ENCODE data around the gene FMN1. TPM values are rescaled to one million over a fixed set of nuclear protein-coding genes. Genes with fewer than 3 reads are reported as not detected.

The FMN1 gene
- polyA plus RNA-seq, 2 of the 4 experiments (the other 2 are of a cell fraction), result 0.53 to 2.2 TPM

GRCh38 chr15:32716915-32717425 lies 477.5 kb downstream of the FMN1 start:
- Histone ChIP-seq H3K4me2 (peak overlapping the region; percentile 90), H3K4me1 (peaks cover 11% of the 10 kb centered on the region; the same call in 1 of the 3 replicates), H3K4me3 (peak overlapping the region; percentile 41), H3K27ac (peak overlapping the region in 1 of 2 experiments; percentile 74; a peak in 1 of 6 replicates), H3K9me3 (peaks cover 4% of the 10 kb centered on the region; the same call in 1 of the 3 replicates)
- POLR2A ChIA-PET, result no interaction called here
- no peak for ATAC-seq
- TF ChIP-seq RAD21 (conservative IDR thresholded peaks at IDR 0.05 in 1 of 2, IDR thresholded peaks at IDR 0.05 in 1 of 2) (no peak), POLR2A (IDR thresholded peaks at IDR 0.05; ENCODE audit: low read length) (no peak), JUNB (IDR thresholded peaks at IDR 0.05) (no peak), MAX (IDR thresholded peaks at IDR 0.05) (no peak; the same call in 1 of the 2 replicates), HEYL (CRISPR knock-in tag; IDR thresholded peaks at IDR 0.05) (no peak), ELK1 (IDR thresholded peaks at IDR 0.05; ENCODE audit: low read depth, low read length) (no peak), NFE2L2 (conservative IDR thresholded peaks at IDR 0.05; ENCODE audit: low read length) (no peak), CTCF (IDR thresholded peaks at IDR 0.05) (no peak), TFCP2L1 (CRISPR knock-in tag; IDR thresholded peaks at IDR 0.05) (no peak), BHLHE40 (IDR thresholded peaks at IDR 0.05; ENCODE audit: low read depth, low read length) (no peak), ZC3H11A (IDR thresholded peaks at IDR 0.05) (no peak), RNF2 (IDR thresholded peaks at IDR 0.05; ENCODE audit: borderline replicate concordance, low read depth) (no peak), HES2 (IDR thresholded peaks at IDR 0.05) (no peak), RCOR1 (IDR thresholded peaks at IDR 0.05; ENCODE audit: low read depth, low read length) (no peak), FOSB (CRISPR knock-in tag; IDR thresholded peaks at IDR 0.05) (no peak), PHF8 (IDR thresholded peaks at IDR 0.05; ENCODE audit: borderline replicate concordance, low read depth) (no peak), KDM1A (IDR thresholded peaks at IDR 0.05; ENCODE audit: low read depth) (no peak), JUN (IDR thresholded peaks at IDR 0.05) (no peak), EHF (CRISPR knock-in tag; IDR thresholded peaks at IDR 0.05) (no peak)
- WGBS (ENCODE audit: missing lambda C conversion rate), result 87% methylated on average over 21 of the region's 21 CpGs
- DNase-seq (ENCODE audit: low read depth in 1 of 2, low spot score in 1 of 2), result no peak
- CTCF ChIA-PET, result interaction anchor here (1.2 kb wide), 1 partner anchor 15 kb away, joined by 4 read pairs; no protein-coding TSS in a partner anchor
- FAIRE-seq, result no peak

GRCh38 chr15:32716216-32716914 lies 478.1 kb downstream of the FMN1 start:
- H3K27ac ChIP-seq, result no peak overlapping the region
- POLR2A ChIA-PET, result no interaction called here
- no peak for ATAC-seq
- FAIRE-seq, result no peak
- peaks cover 4% of the 10 kb centered on the region; the same call in 1 of the 3 replicates for H3K9me3 ChIP-seq
- 87% methylated on average over 13 of the region's 13 CpGs for WGBS (ENCODE audit: missing lambda C conversion rate)
- no peak for TF ChIP-seq JUNB (IDR thresholded peaks at IDR 0.05)
- CTCF ChIA-PET, result interaction anchor here (0.8 to 3.5 kb wide), 4 partner anchors 12 to 59 kb away, joined by 3 to 10 read pairs (median 4); no protein-coding TSS in a partner anchor
- peaks cover 11% of the 10 kb centered on the region; the same call in 1 of the 3 replicates for H3K4me1 ChIP-seq
- DNase-seq (ENCODE audit: low read depth in 1 of 2, low spot score in 1 of 2), result no peak
- H3K4me3 ChIP-seq, result no peak overlapping the region
- no peak overlapping the region for H3K4me2 ChIP-seq

Small RNA genes lying within 50 kb of the gene (small RNA-seq; reads per million reads assigned to genes)
- 0 reads per million in 6 experiments for gene RF00591

Other genes starting within 250 kb of the FMN1 start
- 0.03 and 0.07 TPM in 2 replicates for gene RYR3, start 116.3 kb upstream of the FMN1 start, polyA plus RNA-seq (2011; rRNA removed)
- gene RYR3, start 116.3 kb upstream of the FMN1 start, polyA plus RNA-seq (2017; fragmentation: RNase III; extraction: RNeasy Plus Mini Kit Qiagen cat#74134 plus additional on column Dnase treatment), result not detected in 3 replicates

Data from A549 (cell line).